Activated B cell treated with CpG ODN at 0.5 μM for 24 hours (primary cell): ENCODE data around the gene NTN3. TPM values are rescaled to one million over a fixed set of nuclear protein-coding genes. Genes with fewer than 3 reads are reported as not detected.

Experiments
- ATAC-seq: fragments of 200-7000 bp; cut with Tn5 transposase; one replicate; pipeline ENCODE4 v1.10.0; 2021; ENCODE audit warnings: low read depth, mild to moderate bottlenecking, moderate library complexity
- CTCF ChIA-PET: fragments of 350-600 bp; sonication (Branson Sonifier 250); formaldehyde crosslinking; loops from one replicate; lab custom pipeline; 2021; ENCODE audit warnings: antibody characterized with exemption; lab: Charles Lee
- POLR2A ChIA-PET: fragments of 350-600 bp; sonication (Branson Sonifier 250); formaldehyde crosslinking; loops from one replicate; lab custom pipeline; 2021; ENCODE audit warnings: antibody characterized with exemption; lab: Charles Lee
- DNase-seq: peaks from one replicate; pipeline ENCODE4 v3.0.0; 2022
- H3K27ac Mint-ChIP-seq: one replicate; pipeline ENCODE4 v1.8.0; 2020; ENCODE audit warnings: mixed read lengths
- H3K27me3 Mint-ChIP-seq: one replicate; pipeline ENCODE4 v1.8.0; 2021; ENCODE audit warnings: mixed read lengths
- H3K36me3 Mint-ChIP-seq: one replicate; pipeline ENCODE4 v1.8.0; 2021; ENCODE audit warnings: low read depth, mixed read lengths
- H3K4me1 Mint-ChIP-seq: one replicate; pipeline ENCODE4 v1.8.0; 2021; ENCODE audit warnings: mixed read lengths
- H3K4me3 Mint-ChIP-seq: one replicate; pipeline ENCODE4 v1.8.0; 2020; ENCODE audit warnings: mild to moderate bottlenecking, mixed read lengths
- H3K9me3 Mint-ChIP-seq: one replicate; pipeline ENCODE4 v1.8.0; 2020; ENCODE audit warnings: mixed read lengths
- intact Hi-C: fragments of 100-400 bp; cut with micrococcal nuclease; formaldehyde crosslinking; loops from one replicate; pipeline ENCODE4 v1.15.1; 2024
- total RNA-seq: library from RNA; stranded (reverse); gene quantifications from 2 replicates; pipeline ENCODE4 v1.2.3, GENCODE V29; 2022
- TF ChIP-seq, protein P1 (sequence below): fragments of 200-600 bp; IDR thresholded peaks from one replicate; pipeline ENCODE4 v1.8.0; 2022; ENCODE audit warnings: antibody characterized with exemption, mild to moderate bottlenecking

NTN3 gene
- total RNA-seq, 1 donor from 2014 or later: not detected

DNA sequence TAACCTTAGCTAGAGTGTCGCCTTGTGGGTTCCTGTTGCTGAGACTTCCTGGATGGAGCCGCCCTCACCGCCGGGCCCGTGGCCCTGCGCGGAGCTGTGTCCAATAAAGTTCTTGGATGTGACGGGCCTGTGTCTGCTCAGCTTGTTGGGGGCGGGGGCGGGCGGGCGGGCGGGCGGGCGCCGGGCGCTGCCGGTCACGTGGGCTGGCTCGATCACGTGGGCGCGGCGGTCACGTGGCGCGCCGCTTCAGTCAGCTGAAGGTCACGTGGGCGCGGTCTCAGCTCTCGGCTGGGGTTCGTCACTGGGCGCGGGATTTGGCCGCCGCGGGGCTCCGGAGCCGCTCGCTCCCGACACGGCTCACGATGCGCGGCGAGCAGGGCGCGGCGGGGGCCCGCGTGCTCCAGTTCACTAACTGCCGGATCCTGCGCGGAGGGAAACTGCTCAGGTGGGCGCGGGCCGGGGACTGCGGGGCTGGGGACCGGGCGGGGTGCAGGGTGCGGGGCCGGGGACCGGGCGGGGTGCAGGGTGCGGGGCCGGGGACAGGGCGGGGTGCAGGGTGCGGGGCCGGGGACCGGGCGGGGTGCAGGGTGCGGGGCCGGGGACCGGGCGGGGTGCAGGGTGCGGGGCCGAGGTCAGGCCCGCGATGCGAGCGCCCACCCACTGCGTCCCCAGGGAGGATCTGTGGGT, 49.1 kb downstream of the NTN3 start, which contains the start of gene AMDHD2:
Gene AMDHD2, plus strand, starts transcription at position 275 of the 687 bp plus-strand sequence. Its CDS starts 88 bp downstream, at position 363.
- POLR2A ChIA-PET: interaction anchor here (0.7 to 2.0 kb wide), 16 partner anchors 9 to 1895 kb away, joined by 3 to 76 read pairs (median 4); partner anchors contain the start of genes CEMP1, PDPK1, TBC1D24 and TRAF7
- TF ChIP-seq, protein P1, sequence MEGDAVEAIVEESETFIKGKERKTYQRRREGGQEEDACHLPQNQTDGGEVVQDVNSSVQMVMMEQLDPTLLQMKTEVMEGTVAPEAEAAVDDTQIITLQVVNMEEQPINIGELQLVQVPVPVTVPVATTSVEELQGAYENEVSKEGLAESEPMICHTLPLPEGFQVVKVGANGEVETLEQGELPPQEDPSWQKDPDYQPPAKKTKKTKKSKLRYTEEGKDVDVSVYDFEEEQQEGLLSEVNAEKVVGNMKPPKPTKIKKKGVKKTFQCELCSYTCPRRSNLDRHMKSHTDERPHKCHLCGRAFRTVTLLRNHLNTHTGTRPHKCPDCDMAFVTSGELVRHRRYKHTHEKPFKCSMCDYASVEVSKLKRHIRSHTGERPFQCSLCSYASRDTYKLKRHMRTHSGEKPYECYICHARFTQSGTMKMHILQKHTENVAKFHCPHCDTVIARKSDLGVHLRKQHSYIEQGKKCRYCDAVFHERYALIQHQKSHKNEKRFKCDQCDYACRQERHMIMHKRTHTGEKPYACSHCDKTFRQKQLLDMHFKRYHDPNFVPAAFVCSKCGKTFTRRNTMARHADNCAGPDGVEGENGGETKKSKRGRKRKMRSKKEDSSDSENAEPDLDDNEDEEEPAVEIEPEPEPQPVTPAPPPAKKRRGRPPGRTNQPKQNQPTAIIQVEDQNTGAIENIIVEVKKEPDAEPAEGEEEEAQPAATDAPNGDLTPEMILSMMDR: no peak
- Mint-ChIP-seq H3K4me1 (peaks cover 61% of the 10 kb centered on the region), H3K27ac (peak within 1 kb of the TSS; percentile 94), H3K9me3 (no peaks in the 10 kb centered on the region), H3K36me3 (peaks cover 59% of the 10 kb centered on the region), H3K27me3 (no peaks in the 10 kb centered on the region), H3K4me3 (peak within 1 kb of the TSS; percentile 91)
- CTCF ChIA-PET: interaction anchor here (0.9 to 1.9 kb wide), 3 partner anchors 10 to 13 kb away, joined by 3 to 7 read pairs (median 6); no protein-coding TSS in a partner anchor
- DNase-seq (peak; percentile 87), ATAC-seq (peak; percentile 62)
- intact Hi-C loops: loop anchor here (1.0 kb wide), 1 partner anchor 12 kb away; no protein-coding TSS in a partner anchor

DNA sequence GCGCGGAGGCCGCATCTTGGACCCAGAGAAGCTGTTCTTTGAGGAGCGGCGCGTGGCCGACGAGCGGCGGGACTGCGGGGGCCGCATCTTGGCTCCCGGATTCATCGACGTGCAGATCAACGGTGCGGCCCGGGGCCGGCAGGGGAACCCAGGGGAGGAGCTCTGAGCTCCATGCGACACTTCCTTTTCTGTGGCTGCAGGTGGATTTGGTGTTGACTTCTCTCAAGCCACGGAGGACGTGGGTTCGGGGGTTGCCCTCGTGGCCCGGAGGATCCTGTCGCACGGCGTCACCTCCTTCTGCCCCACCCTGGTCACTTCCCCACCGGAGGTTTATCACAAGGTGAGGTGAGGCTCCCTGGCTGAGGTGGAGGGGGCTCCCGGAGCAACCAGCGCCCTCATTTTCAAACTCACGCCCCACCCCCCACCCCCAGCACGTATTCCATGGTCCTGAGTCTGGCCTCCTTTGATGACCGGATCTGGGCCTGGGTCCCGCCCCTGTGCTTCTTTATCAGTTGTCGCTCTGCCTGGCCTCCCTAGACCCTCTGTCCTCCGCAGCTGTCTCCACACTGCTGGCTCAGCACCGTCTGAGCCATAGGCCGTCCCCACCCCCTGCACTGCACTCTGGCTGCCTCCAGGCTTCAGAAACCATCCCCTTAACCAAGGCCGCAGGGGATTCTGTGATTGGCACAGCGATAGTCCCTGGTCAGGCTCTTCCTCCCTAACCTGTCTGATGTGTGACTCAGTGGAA, 49.9 kb downstream of the NTN3 start:
- H3K27ac Mint-ChIP-seq: peak overlapping the region; percentile 94
- no peaks in the 10 kb centered on the region for H3K27me3 Mint-ChIP-seq
- DNase-seq: peak; percentile 57
- no peaks in the 10 kb centered on the region for H3K9me3 Mint-ChIP-seq
- ATAC-seq: peak; percentile 83
- H3K4me1 Mint-ChIP-seq: peaks cover 54% of the 10 kb centered on the region
- TF ChIP-seq, protein P1: no peak
- peak overlapping the region; percentile 91 for H3K4me3 Mint-ChIP-seq
- intact Hi-C loops: loop anchor here (1.0 kb wide), 1 partner anchor 11 kb away; no protein-coding TSS in a partner anchor
- ChIA-PET POLR2A (interaction anchor here (0.7 to 2.0 kb wide), 13 partner anchors 8 to 1895 kb away, joined by 3 to 76 read pairs (median 5); partner anchors contain the start of genes CEMP1, PDPK1 and TBC1D24), CTCF (interaction anchor here (0.9 to 1.9 kb wide), 3 partner anchors 11 to 14 kb away, joined by 3 to 7 read pairs (median 6); no protein-coding TSS in a partner anchor)
- peaks cover 60% of the 10 kb centered on the region for H3K36me3 Mint-ChIP-seq

Other genes with a start within 250 kb of the NTN3 start
- 29.9 and 31.3 TPM in 2 replicates for gene E4F1, start 247.7 kb upstream of the NTN3 start, total RNA-seq
- 1.2 and 1.3 TPM in 2 replicates for gene DNASE1L2, start 234.9 kb upstream of the NTN3 start, total RNA-seq
- gene ECI1, start 219.7 kb upstream of the NTN3 start, total RNA-seq: 38.1 and 43.0 TPM in 2 replicates
- 228 and 232 TPM in 2 replicates for gene RNPS1, start 203.2 kb upstream of the NTN3 start, total RNA-seq
- 2.4 and 3.1 TPM in 2 replicates for gene ABCA3, start 130.6 kb upstream of the NTN3 start, total RNA-seq
- 5.3 and 5.5 TPM in 2 replicates for gene CCNF, start 41.9 kb upstream of the NTN3 start, total RNA-seq
- 3.4 and 4.4 TPM in 2 replicates for gene TEDC2, start 11.2 kb upstream of the NTN3 start, total RNA-seq
- 9.1 and 12.6 TPM in 2 replicates for gene TBC1D24, start 3.8 kb downstream of the NTN3 start, total RNA-seq
- 74.9 and 91.4 TPM in 2 replicates for gene ATP6V0C, start 42.7 kb downstream of the NTN3 start, total RNA-seq
- gene AMDHD2, start 49.1 kb downstream of the NTN3 start, total RNA-seq: 65.5 and 90.8 TPM in 2 replicates
- gene CEMP1, start 60.1 kb downstream of the NTN3 start, total RNA-seq: 0.16 and 0.66 TPM in 2 replicates
- gene PDPK1, start 66.7 kb downstream of the NTN3 start, total RNA-seq: 42.5 and 62.0 TPM in 2 replicates
- 30.3 and 31.4 TPM in 2 replicates for gene KCTD5, start 211.2 kb downstream of the NTN3 start, total RNA-seq
- gene PRSS27, start 248.9 kb downstream of the NTN3 start, total RNA-seq: 1.5 and 1.8 TPM in 2 replicates